GM23338 (cell line): ENCODE results near the gene THBS2. TPM values are rescaled to one million over a fixed set of nuclear protein-coding genes. Genes with fewer than 3 reads are reported as not detected.

ENCODE experiments used
- ATAC-seq: fragments of 200-7000 bp; cut with Tn5 transposase; 3 replicates; pipeline ENCODE4 v1.9.1; 2020
- DNase-seq: peaks from one replicate; pipeline ENCODE4 v3.0.0-alpha.2; 2015; ENCODE audit warnings: low spot score
- H2AFZ ChIP-seq: fragments of 200-600 bp; sonication (generic); 2 replicates; pipeline ENCODE4 v1.8.0; 2016; ENCODE audit warnings: antibody characterized with exemption, mild to moderate bottlenecking, moderate library complexity
- H3F3A ChIP-seq: fragments of 200-600 bp; sonication (generic); replicated peaks from 2 replicates; pipeline ENCODE4 v1.8.0; 2017; ENCODE audit warnings: antibody characterized with exemption, mixed run types, low read depth
- H3K27ac ChIP-seq: fragments of 200-600 bp; sonication (generic); 2 replicates; pipeline ENCODE4 v1.6.1; 2016; ENCODE audit warnings: low read depth
- H3K27me3 ChIP-seq: fragments of 200-600 bp; sonication (generic); 2 replicates; pipeline ENCODE4 v1.8.0; 2016; ENCODE audit warnings: mild to moderate bottlenecking, mixed run types, moderate library complexity; ENCODE audit not compliant: insufficient read depth
- H3K36me3 ChIP-seq: fragments of 200-600 bp; sonication (generic); 2 replicates; pipeline ENCODE4 v1.8.0; 2016; ENCODE audit warnings: mild to moderate bottlenecking; ENCODE audit not compliant: insufficient read depth
- H3K4me1 ChIP-seq: fragments of 200-600 bp; sonication (generic); 2 replicates; pipeline ENCODE4 v1.8.0; 2016; ENCODE audit warnings: mild to moderate bottlenecking, moderate library complexity; ENCODE audit not compliant: insufficient read depth
- H3K4me2 ChIP-seq: fragments of 200-600 bp; sonication (generic); 2 replicates; pipeline ENCODE4 v1.7.1; 2017; ENCODE audit warnings: mixed run types
- H3K4me3 ChIP-seq: fragments of 200-600 bp; sonication (generic); 2 replicates; pipeline ENCODE4 v1.6.1; 2016; ENCODE audit warnings: mixed run types
- H3K79me2 ChIP-seq: fragments of 200-600 bp; sonication (generic); replicated peaks from 2 replicates; pipeline ENCODE4 v1.8.0; 2017; ENCODE audit warnings: mild to moderate bottlenecking; ENCODE audit not compliant: insufficient read depth
- H3K9me2 ChIP-seq: fragments of 200-600 bp; sonication (generic); 2 replicates; pipeline ENCODE4 v1.8.0; 2017; ENCODE audit not compliant: insufficient read depth
- H4K20me1 ChIP-seq: fragments of 200-600 bp; sonication (generic); replicated peaks from 2 replicates; pipeline ENCODE4 v1.8.0; 2017; ENCODE audit warnings: mild to moderate bottlenecking; ENCODE audit not compliant: insufficient read depth
- H3K27ac Mint-ChIP-seq: 2 replicates; pipeline ENCODE4 v1.8.0; 2020; ENCODE audit warnings: inconsistent platforms, mild to moderate bottlenecking, moderate library complexity, mixed read lengths
- H3K27me3 Mint-ChIP-seq: 3 replicates; pipeline ENCODE4 v1.8.0; 2022; ENCODE audit warnings: low read depth, mild to moderate bottlenecking, moderate library complexity, mixed read lengths, inconsistent platforms; ENCODE audit not compliant: insufficient read depth, poor library complexity
- H3K36me3 Mint-ChIP-seq: 3 replicates; pipeline ENCODE4 v1.8.0; 2021; ENCODE audit warnings: low read depth, mild to moderate bottlenecking, inconsistent platforms, moderate library complexity, mixed read lengths
- H3K4me1 Mint-ChIP-seq: 3 replicates; pipeline ENCODE4 v1.8.0; 2020; ENCODE audit warnings: mild to moderate bottlenecking, inconsistent platforms, mixed read lengths
- H3K4me3 Mint-ChIP-seq: 3 replicates; pipeline ENCODE4 v1.8.0; 2021; ENCODE audit warnings: moderate library complexity, mild to moderate bottlenecking, inconsistent platforms, mixed read lengths
- H3K9me3 Mint-ChIP-seq: 3 replicates; pipeline ENCODE4 v1.8.0; 2020; ENCODE audit warnings: moderate library complexity, mild to moderate bottlenecking, inconsistent platforms, mixed read lengths
- CREB1 ChIP-seq: fragments of 250-450 bp; sonication (Bioruptor Pico); IDR thresholded peaks from 2 replicates; pipeline ENCODE4 v1.5.0; 2020; ENCODE audit warnings: low read depth, mild to moderate bottlenecking, moderate library complexity
- CTCF ChIP-seq, 2 experiments: fragments of 200-600 bp in 1 of 2; sonication (generic) in 1 of 2; conservative IDR thresholded peaks; 2 replicates each; pipeline versions ENCODE4 v1.5.1 to v1.6.1; 2016 to 2017; ENCODE audit warnings: antibody characterized with exemption in 2 of 2, low read depth in 2 of 2, mild to moderate bottlenecking in 2 of 2, moderate library complexity in 1 of 2
- ETS1 ChIP-seq: IDR thresholded peaks from 2 replicates; pipeline ENCODE4 v1.6.1; 2016; ENCODE audit warnings: antibody characterized with exemption
- EZH2 ChIP-seq: fragments of 200-600 bp; sonication (generic); IDR thresholded peaks from one replicate; pipeline ENCODE4 v1.8.0; 2017; ENCODE audit warnings: antibody characterized with exemption, mild to moderate bottlenecking, low read depth; ENCODE audit not compliant: unreplicated experiment
- JUNB ChIP-seq: IDR thresholded peaks from one replicate; pipeline ENCODE4 v1.6.1; 2016; ENCODE audit warnings: antibody characterized with exemption; ENCODE audit not compliant: unreplicated experiment
- NANOG ChIP-seq: IDR thresholded peaks from 2 replicates; pipeline ENCODE4 v1.6.1; 2016; ENCODE audit warnings: antibody characterized with exemption, borderline replicate concordance
- POLR2AphosphoS5 ChIP-seq: IDR thresholded peaks from 2 replicates; pipeline ENCODE4 v1.6.1; 2016; ENCODE audit warnings: antibody characterized with exemption, low read depth
- ZNF114 ChIP-seq: fragments of 250-450 bp; sonication (Bioruptor Pico); IDR thresholded peaks from 2 replicates; pipeline ENCODE4 v1.5.0; 2020; ENCODE audit warnings: mild to moderate bottlenecking, moderate library complexity
- ZNF331 ChIP-seq: fragments of 250-450 bp; sonication (Bioruptor Pico); IDR thresholded peaks from 2 replicates; pipeline ENCODE4 v1.5.0; 2020; ENCODE audit warnings: low read depth, mild to moderate bottlenecking, moderate library complexity
- ZNF462 ChIP-seq: fragments of 250-450 bp; sonication (Bioruptor Pico); IDR thresholded peaks from 2 replicates; pipeline ENCODE4 v1.5.0; 2020; ENCODE audit warnings: mild to moderate bottlenecking, moderate library complexity
- polyA plus RNA-seq: library from polyadenylated mRNA; unstranded; fragments of >200 nt; fragmentation: Nextera tagmentation; extraction: Ambion mirVana; gene quantifications from 2 replicates; pipeline ENCODE4 v1.2.1, GENCODE V29; 2016
- total RNA-seq: library from RNA; depleted of rRNA; stranded (reverse); fragments of >200 nt; shearing (Covaris generic); gene quantifications from 2 replicates; pipeline ENCODE4 v1.2.3, GENCODE V29; 2014

The THBS2 gene
- total and polyA plus RNA-seq, 2 experiments from 2014 or later: 7.9 to 44.7 TPM

GRCh38 chr6:169208011-169208410 is 45.6 kb downstream of the THBS2 start:
- H3K36me3 ChIP-seq: no peaks in the 10 kb centered on the region
- Mint-ChIP-seq H3K27ac (no peak overlapping the region), H3K4me3 (no peak overlapping the region), H3K27me3 (peaks cover 5% of the 10 kb centered on the region), H3K9me3 (peaks cover 13% of the 10 kb centered on the region; the same call in 2 of the 3 replicates), H3K36me3 (peaks cover 5% of the 10 kb centered on the region), H3K4me1 (no peaks in the 10 kb centered on the region)
- no peak overlapping the region for H3K27ac ChIP-seq
- no peaks in the 10 kb centered on the region for H3K79me2 ChIP-seq
- no peak for DNase-seq
- H3K4me2 ChIP-seq: no peak overlapping the region
- H2AFZ ChIP-seq: no peak overlapping the region
- no peaks in the 10 kb centered on the region for H3K4me1 ChIP-seq
- no peak for ATAC-seq
- no peaks in the 10 kb centered on the region for H4K20me1 ChIP-seq
- TF ChIP-seq CTCF (conservative IDR thresholded peaks at IDR 0.05; ENCODE audit: low read depth in 2 of 2) (no peak), ZNF331 (no peak), NANOG (no peak), ZNF114 (CRISPR knock-in tag) (no peak), JUNB (no peak), EZH2 (no peak), CREB1 (no peak), ETS1 (no peak), POLR2AphosphoS5 (no peak), ZNF462 (no peak)
- H3K4me3 ChIP-seq: no peak overlapping the region
- H3K27me3 ChIP-seq: no peaks in the 10 kb centered on the region
- no peaks in the 10 kb centered on the region for H3F3A ChIP-seq
- peaks cover 5% of the 10 kb centered on the region; the same call in 1 of the 2 replicates for H3K9me2 ChIP-seq
